Motor neuron (in vitro differentiated cells): Measurements from ENCODE around the gene MBD3L1. TPM values are rescaled to one million over a fixed set of nuclear protein-coding genes. Genes with fewer than 3 reads are reported as not detected.

Source experiments
- ATAC-seq, 8 experiments: fragments of 200-7000 bp; cut with Tn5 transposase; replicated peaks in 6 of 8; 2 replicates each; pipeline ENCODE4 v1.8.0; 2021; ENCODE audit warnings: mild to moderate bottlenecking in 8 of 8, moderate library complexity in 8 of 8
- H3K27ac ChIP-seq, 2 donors: fragments of 250-450 bp; sonication (Bioruptor Pico); 2 replicates each; pipeline ENCODE4 v1.9.0; 2021; ENCODE audit warnings: antibody characterized with exemption in 2 of 2, mild to moderate bottlenecking in 2 of 2, moderate library complexity in 1 of 2
- H3K4me1 ChIP-seq, 2 donors: fragments of 250-450 bp; sonication (Bioruptor Pico); replicated peaks in 1 of 2; 2 replicates each; pipeline ENCODE4 v1.6.1; 2021; ENCODE audit warnings: antibody characterized with exemption in 2 of 2, mild to moderate bottlenecking in 2 of 2, moderate library complexity in 1 of 2
- H3K4me3 ChIP-seq, 5 donors: fragments of 250-450 bp; sonication (Bioruptor Pico); 2 replicates each; pipeline ENCODE4 v1.9.0; 2021; ENCODE audit warnings: antibody characterized with exemption in 5 of 5, mild to moderate bottlenecking in 5 of 5, moderate library complexity in 4 of 5
- WGBS, 10 experiments: fragments of 450-650 bp; shearing (Covaris generic); methylation state at CpG; one replicate each; pipeline ENCODE4 v1.0.0; 2022; 5-methylcytosine and 5-hydroxymethylcytosine counted together
- in situ Hi-C, 9 experiments: fragments of 400-800 bp; cut with MboI; loops; one replicate each; pipeline ENCODE4 v1.15.0; 2021; ENCODE audit warnings: low sequenced_read_pairs in 9 of 9, low pct_unique_long_range_greater_than_20kb in 2 of 9; ENCODE audit not compliant: unreplicated experiment in 9 of 9
- total RNA-seq, 8 experiments: library from RNA; unstranded; fragments of 300-600 nt; gene quantifications; 2 replicates each; pipeline versions ENCODE4 v1.2.3 to v1.2.4, GENCODE V29; 2022

Gene MBD3L1
- total RNA-seq, 8 experiments from 2014 or later, result not detected

DNA sequence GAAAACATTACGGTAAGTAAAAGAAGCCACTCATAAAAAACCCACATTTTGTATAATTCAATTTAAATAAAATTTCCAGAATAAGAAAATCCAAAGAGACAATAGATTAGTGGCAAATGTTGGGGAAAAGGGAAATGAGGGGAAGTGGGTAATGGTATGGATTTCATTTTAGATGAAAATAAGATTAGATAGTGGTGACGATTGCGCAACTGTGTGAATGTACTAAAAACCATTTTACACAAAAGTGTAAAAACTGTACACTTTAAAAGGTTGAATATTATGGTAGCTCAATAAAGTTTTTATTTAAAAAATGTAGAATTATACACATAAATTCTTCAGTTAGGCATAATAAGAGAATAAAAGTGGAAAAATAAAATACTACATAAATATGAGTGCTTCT lies 3.7 kb downstream of the MBD3L1 start:
- in situ Hi-C loops, result no loop called here
- no peak overlapping the region for H3K27ac ChIP-seq
- no peak for ATAC-seq
- WGBS, 10 experiments, result 37 to 94% (median 80%) methylated on average over 2 to 3 of the region's 3 CpGs
- no peak overlapping the region for H3K4me3 ChIP-seq
- H3K4me1 ChIP-seq, result no peaks in the 10 kb centered on the region

DNA sequence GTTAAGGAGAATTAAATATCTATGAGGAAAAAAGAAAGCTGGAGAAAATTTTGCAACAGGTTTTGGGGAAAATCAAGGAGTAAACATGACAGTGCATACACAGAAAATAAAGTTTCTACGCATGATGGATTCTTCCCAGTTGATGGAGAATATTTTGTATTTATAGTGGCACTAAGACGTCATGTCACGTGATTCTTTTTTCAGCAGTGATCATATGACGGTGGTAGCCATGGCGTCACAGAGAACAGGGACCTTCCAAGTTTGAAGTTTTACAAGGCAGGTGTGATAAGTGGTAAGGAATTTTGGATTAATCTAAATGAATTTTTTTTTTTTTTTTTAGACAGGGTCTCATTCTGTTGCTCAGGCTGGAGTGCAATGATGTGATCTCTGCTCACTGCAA lies 8.5 kb downstream of the MBD3L1 start:
- no peak for ATAC-seq
- Histone ChIP-seq H3K27ac (no peak overlapping the region), H3K4me3 (no peak overlapping the region), H3K4me1 (no peaks in the 10 kb centered on the region)
- WGBS, 10 experiments, result 17 to 100% (median 59%) methylated on average over 1 to 5 of the region's 5 CpGs
- in situ Hi-C loops, result no loop called here

DNA sequence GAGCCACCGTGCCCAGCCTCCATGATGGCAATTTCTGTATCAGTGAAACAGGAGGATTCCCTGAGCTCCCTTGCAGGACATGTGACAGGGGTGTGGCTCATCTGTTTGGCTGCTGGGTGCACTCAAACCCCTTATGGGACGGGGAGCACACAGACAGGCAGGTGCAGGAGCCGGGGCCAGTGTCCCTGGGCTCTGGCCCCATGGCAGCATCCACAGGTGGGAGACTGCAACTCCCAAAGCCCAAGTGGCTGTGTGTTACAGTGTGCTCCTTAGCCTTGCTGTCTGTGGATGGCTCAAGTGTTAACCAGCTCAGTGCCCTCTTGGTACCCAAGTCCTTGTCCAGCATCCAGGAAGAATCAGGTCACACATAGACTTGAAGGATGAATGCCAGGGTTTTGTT lies 14.6 kb downstream of the MBD3L1 start:
- 0% methylated on average over 1 of the region's 3 CpGs; no CpG with 5 or more reads in 9 of the 10 experiments for WGBS, 10 experiments
- Histone ChIP-seq H3K4me3 (no peak overlapping the region), H3K4me1 (no peaks in the 10 kb centered on the region), H3K27ac (no peak overlapping the region)
- in situ Hi-C loops, result no loop called here
- no peak for ATAC-seq

DNA sequence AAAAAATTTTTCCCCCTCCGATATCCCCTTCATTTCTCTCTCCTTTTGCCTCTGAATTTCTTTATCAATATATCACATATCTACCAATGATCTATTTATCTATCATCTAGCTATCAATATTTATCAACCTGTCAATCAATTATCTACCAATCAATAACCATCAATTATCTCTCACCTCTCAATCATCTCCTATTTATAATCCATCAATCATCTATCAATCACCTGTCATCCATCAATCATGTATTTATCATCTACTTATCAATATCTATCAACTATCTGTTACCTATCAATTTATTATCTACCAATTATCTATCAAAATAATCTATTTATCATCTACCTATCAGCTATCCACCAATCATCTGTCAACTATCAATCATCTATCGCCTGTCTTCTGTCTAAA lies 17.1 kb downstream of the MBD3L1 start:
- no peak for ATAC-seq
- Histone ChIP-seq H3K4me3 (no peak overlapping the region), H3K4me1 (no peaks in the 10 kb centered on the region), H3K27ac (no peak overlapping the region)
- in situ Hi-C loops, result no loop called here
- WGBS, 10 experiments, result 8 to 88% (median 59%) methylated on average over 2 of the region's 2 CpGs

DNA sequence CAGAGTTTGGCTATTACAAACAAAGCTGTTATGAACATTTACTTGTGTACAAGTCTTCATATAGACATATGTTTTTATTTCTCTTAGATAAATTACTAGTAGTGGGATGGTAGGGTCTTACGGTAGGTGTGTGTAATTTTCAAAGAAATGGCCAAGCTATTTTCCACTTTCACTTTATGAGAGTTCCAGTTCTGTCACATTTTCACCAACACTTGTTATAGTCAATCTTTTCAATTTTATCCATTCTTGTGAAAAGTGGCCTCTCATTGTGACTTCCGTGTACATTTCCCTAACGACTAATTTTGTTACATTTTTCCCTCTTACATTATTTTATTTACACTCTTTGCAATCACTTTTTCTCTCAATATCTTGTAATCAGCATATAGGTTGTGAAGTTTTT lies 18.3 kb downstream of the MBD3L1 start:
- in situ Hi-C loops, result no loop called here
- ATAC-seq, result no peak
- Histone ChIP-seq H3K27ac (no peak overlapping the region), H3K4me3 (no peak overlapping the region), H3K4me1 (no peaks in the 10 kb centered on the region)
- 33 to 100% (median 66%) methylated on average over 1 to 3 of the region's 3 CpGs for WGBS, 10 experiments

DNA sequence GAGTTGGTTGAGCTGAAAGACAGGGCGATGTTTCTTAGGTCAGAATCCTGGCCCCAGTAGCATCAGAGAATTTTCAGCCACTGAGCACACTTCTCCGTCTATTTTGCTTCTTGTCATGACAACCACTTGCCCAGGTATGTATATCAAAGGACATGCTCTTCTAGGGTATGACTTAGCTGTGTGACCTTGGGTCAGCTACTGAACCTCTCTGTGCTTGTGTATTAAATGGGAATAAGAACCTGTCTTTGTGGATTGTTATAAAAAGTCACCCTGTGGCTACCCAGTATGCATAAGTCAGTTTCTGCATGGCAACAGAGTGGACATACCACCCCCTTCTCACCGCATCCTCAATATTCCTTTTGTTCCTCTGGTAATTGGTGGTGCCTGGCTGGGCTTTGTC lies 26.1 kb downstream of the MBD3L1 start:
- no peak for ATAC-seq
- H3K27ac ChIP-seq, result no peak overlapping the region
- no peak overlapping the region for H3K4me3 ChIP-seq
- in situ Hi-C loops, result no loop called here
- 8 to 67% (median 46%) methylated on average over 1 to 2 of the region's 3 CpGs; no CpG with 5 or more reads in 2 of the 10 experiments for WGBS, 10 experiments
- no peaks in the 10 kb centered on the region for H3K4me1 ChIP-seq

DNA sequence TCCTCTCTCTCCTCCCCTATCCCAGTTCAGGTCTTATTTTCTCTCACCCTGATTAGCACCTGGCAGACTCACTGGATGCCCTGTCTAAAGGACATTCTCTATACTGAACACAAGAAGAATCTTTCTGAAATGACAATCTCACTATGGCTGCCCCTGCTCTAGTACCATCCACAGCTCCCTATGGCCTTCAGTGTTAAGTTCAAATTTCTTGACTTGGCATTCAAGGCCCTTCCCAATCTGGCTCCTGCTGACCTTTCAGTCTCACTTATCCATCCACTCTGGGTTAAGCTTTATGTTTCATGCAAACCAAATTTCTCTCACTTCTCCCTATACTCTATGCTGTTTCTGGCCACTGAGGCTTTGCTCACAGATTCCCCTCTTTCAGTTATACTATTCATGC lies 34.2 kb downstream of the MBD3L1 start:
- Histone ChIP-seq H3K4me1 (no peaks in the 10 kb centered on the region), H3K4me3 (no peak overlapping the region), H3K27ac (no peak overlapping the region)
- in situ Hi-C loops, result no loop called here
- ATAC-seq, result no peak

DNA sequence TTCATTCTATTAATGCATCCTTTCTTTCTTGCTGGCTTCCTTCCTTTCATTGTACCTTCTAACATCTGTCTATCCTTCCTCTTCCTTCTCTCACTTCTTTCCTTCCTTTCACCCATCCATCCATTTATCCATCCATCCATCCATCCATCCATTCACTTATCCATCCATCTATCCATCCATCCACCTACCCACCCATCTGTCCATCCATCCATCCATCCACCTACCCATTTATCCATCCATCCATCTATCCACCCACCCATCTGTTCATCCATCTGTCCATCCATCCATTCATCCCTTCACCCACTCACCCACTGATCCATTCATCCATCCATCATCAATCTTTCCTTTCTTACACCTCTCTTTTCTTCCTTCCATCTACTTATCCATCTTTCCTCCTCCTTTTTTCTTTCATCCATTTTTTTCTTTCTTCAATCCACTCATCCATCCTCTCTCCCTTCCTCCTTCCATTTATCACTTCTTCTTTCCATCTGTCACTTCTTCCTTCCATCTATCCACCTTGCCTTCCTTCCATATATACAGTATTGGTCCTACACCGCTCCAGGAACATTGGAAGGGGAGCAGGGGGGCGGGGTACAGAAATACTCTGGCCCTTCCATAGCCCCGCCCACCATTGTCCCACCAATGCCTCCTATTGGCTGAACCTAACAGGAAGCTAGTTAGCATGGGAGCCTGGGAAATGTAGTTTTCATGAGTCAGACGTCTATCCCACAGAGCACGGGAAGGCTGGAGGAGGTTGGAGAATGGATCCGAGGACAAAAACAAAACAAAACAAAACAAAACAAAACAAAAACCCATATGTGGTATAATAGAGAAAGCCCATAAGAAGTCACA lies 45.9 kb downstream of the MBD3L1 start:
- no peak for ATAC-seq
- 1 to 68% (median 27%) methylated on average over 2 to 6 of the region's 6 CpGs for WGBS, 10 experiments

DNA sequence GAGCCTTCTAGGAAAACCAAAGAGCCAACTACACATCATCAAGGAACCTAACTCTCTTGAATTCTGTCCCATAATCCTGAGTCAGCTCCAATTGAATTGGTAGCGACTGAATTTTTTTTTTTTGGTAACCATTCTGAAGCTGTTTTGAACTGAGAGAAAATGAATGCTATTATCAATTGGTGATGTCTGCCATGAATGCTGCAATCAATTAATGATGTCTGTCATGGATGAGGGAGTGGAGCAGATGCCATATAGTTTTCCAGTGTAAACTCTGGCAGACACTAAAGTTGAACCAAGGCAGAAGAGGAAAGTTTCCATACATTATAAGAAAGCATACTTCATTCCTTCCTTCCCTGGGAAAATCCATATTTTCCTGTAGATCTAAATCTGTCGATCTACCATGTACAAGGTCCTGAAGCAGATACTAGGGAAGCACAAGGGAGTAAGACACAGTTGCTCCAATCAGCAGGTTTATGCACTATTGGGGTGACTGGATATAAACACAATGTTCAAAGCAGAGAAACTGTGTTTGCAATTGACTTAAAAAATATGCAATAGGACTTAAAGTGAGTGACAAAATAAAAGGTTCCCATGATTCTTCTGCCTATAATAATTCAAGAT lies 48.8 kb downstream of the MBD3L1 start:
- no peak overlapping the region for H3K27ac ChIP-seq
- H3K4me3 ChIP-seq, result no peak overlapping the region
- ATAC-seq, result no peak
- H3K4me1 ChIP-seq, result no peaks in the 10 kb centered on the region
- in situ Hi-C loops, result no loop called here
- WGBS, 10 experiments, result 4 to 43% (median 14%) methylated on average over 1 to 2 of the region's 2 CpGs; no CpG with 5 or more reads in 1 of the 10 experiments

More for the DNA sequence above, 45.9 kb downstream of the MBD3L1 start:
- in situ Hi-C loops, result no loop called here
- H3K27ac ChIP-seq, result no peak overlapping the region
- no peaks in the 10 kb centered on the region for H3K4me1 ChIP-seq
- H3K4me3 ChIP-seq, result no peak overlapping the region

DNA sequence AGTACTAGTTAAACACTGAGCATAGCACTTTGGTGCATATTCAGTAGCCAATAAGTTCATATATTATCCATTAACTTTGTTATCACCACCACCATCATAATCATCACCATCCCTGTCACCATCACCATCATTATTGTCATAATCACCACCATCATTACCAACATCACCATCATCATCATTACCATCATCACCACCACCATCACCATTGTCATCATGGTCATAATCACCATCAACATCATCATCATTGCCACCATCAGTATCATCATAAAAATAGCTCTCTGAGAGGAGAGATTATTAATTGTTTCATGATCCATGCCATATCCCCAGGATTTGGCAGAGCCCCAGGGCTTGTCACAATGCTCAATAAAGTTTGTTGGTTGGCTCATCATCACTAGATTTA lies 49.3 kb downstream of the MBD3L1 start:
- in situ Hi-C loops, result no loop called here
- no peak overlapping the region for H3K4me3 ChIP-seq
- no peak overlapping the region for H3K27ac ChIP-seq
- H3K4me1 ChIP-seq, result no peaks in the 10 kb centered on the region
- no peak for ATAC-seq

DNA sequence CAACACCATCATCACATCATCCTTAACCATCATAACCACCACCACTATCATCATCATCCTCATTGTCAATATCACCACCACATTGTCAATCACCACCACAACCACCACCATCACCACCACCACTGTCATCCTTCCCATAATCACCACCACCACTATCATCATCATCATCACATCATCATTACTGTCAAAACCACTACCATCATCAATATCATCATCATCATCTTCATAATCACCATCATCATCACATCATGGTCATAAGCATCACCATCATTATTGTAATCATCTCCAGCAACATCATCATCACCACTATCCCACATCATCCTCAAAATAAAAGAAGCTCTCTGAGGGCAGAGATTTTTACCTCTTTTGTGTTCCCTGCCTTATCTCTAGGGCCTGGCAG lies 52.2 kb downstream of the MBD3L1 start:
- in situ Hi-C loops, result no loop called here
- Histone ChIP-seq H3K4me3 (no peak overlapping the region), H3K4me1 (no peaks in the 10 kb centered on the region), H3K27ac (no peak overlapping the region)
- no peak for ATAC-seq

DNA sequence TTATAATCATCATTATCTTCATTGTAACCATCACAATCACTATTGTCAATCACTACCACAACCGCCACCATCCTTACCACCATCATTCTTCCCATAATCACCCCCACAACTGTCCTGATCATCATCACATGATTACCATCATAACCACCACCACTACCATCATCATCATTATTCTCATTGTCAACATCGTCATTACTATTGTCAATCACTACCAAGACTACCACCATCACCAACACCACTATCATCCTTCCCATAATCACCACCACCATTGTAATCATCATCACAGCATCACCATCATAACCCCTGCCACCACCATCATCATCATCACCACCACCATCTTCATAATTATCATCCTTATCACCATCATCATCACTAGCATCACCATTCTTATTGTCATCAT lies 55.2 kb downstream of the MBD3L1 start:
- ATAC-seq, result no peak
- in situ Hi-C loops, result no loop called here
- Histone ChIP-seq H3K4me1 (no peaks in the 10 kb centered on the region), H3K4me3 (no peak overlapping the region), H3K27ac (no peak overlapping the region)
- 0 to 58% (median 37%) methylated on average over 1 to 2 of the region's 2 CpGs for WGBS, 10 experiments

DNA sequence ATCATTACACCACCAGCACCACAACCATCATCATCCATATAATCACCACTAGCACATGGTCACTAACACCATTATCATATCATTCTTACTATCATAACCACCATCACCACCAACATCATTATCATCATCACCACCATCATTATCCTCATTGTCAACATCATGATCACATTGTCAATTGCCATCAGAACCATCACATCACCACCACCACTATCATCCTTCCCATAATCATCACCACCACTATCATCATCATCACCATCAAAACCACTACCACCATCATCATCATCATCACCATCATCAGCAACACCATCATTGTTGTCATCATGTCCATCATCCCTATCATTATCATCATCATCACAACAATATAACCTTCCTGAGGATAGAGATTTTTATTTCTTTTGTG lies 58.1 kb downstream of the MBD3L1 start:
- H3K4me1 ChIP-seq, result no peaks in the 10 kb centered on the region
- no peak overlapping the region for H3K27ac ChIP-seq
- in situ Hi-C loops, result no loop called here
- no peak for ATAC-seq
- no peak overlapping the region for H3K4me3 ChIP-seq
